Measurements from ENCODE around the gene FRA10AC1.
A peak's percentile ranks its signal among the peaks of the same experiment; 100 is the strongest.
"Not testable (repeated sequence)": the region's sequence is repeated elsewhere in the genome, so short reads cannot be mapped to it uniquely, and the experiment has no call there.

The FRA10AC1 gene

DNA sequence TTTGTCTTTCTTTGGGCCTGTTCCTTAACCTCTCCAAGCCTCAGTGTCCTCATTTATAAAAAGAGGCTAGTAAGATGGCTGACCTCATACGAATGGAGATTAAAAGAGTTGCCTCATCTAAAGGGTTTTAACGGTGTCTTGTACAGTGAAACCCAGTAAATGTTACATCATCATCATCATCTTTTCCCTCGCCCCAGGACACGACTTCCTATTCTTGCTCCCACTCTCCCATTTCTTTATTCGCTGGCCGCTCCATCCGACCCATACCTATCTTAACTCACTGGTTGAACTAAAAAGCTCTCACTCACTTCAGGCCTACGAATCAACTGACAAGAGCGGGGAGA is 554 bp downstream of the FRA10AC1 start:
- DNase-seq = no peak

DNA sequence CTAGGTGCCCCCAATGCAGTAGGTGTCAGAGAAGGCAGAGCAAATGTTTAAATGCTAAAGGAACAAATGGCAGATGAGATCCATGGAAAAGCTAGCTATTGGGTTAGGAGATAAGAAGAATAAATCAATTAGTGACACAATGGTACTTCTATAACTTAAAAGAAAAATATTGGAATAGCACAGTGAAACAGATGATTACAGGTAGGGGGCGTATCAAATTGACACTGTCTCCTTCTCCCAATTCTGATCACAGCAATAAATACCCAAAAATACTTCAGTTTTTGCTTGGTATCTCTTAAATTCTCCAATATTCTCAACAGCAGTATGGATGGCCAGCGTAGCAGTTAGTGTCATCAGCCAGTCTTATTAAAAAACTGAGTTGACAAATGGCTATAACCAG is 5.2 kb downstream of the FRA10AC1 start:
- DNase-seq = no peak

DNA sequence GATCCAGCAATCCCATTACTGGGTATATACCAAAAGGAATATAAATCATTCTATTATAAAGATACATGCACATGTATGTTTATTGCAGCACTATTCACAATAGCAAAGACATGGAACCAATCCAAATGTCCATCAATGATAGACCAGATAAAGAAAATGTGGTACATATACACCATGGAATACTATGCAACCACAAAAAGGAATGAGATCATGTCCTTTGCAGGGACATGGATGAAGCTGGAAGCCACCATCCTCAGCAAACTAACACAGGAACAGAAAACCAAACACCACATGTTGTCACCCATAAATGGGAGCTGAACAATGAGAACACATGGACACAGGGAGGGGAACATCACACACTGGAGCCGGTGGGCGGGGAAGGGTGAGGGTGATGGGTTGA is 5.8 kb downstream of the FRA10AC1 start:
- not testable (repeated sequence) for DNase-seq

DNA sequence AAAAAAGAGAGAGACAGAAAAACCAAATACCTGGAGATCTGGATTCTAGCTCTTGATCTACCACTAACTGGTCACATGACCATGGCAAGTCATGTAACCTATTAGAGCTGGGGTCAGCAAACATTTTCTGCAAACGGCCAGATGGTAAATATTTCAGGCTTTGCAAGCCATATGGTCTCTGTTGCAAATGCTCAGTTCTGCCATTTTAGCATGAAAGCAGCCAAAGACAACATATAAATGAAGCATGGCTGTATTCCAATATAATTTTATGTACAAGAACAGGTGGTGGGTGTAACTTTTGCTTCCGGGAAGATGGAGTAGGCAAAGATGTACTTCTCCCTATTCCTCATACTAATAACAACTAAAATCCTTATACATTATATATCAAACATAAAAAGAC is 6.7 kb downstream of the FRA10AC1 start:
- no peak for DNase-seq

DNA sequence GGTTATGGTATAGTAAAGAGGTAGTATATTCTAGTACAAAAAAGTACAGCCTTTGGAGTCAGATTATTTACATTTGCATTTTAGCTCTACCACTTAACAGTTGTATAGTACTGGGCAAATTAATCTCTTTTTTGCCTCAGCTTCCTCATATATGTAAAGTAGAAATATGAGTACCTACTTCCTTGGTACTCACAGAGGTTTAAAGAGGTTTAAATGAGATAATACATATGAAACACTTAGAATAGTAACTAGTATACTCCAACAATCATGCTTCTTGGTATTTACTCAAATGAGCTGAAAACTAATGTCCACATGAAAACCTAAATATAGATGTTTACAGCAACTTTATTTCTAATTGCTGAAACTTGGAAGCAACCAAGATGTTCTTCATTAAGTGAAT is 14.7 kb downstream of the FRA10AC1 start:
- no peak for DNase-seq

DNA sequence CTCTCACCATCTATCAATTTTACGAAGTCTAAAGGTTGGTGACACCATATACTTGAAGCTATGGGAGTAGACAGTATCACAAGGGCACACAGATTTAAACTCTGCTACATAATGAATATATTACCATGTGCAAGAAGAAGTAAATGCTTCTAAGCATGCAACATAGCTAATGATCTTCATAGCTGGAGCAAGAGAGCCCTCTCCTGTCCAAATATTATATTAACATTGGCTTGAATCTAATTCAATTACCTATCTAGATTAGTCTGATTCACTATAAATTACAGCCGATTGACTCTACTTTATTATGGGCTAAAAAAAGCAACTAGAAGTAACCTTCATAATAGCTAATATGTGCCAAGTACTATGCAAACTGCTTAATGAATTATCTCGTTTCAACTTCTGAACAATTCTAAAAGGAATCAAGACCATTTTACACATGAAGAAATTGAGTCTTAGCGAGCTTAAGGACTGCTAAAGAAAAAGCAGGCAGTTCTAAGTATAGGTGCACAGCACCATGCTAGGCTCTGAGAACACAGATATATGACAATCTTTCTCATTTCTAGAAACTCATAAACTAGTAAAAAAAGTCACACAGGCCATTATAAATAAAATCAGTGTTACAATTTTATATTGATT is 21.9 kb downstream of the FRA10AC1 start:
- peak; percentile 24 for DNase-seq

DNA sequence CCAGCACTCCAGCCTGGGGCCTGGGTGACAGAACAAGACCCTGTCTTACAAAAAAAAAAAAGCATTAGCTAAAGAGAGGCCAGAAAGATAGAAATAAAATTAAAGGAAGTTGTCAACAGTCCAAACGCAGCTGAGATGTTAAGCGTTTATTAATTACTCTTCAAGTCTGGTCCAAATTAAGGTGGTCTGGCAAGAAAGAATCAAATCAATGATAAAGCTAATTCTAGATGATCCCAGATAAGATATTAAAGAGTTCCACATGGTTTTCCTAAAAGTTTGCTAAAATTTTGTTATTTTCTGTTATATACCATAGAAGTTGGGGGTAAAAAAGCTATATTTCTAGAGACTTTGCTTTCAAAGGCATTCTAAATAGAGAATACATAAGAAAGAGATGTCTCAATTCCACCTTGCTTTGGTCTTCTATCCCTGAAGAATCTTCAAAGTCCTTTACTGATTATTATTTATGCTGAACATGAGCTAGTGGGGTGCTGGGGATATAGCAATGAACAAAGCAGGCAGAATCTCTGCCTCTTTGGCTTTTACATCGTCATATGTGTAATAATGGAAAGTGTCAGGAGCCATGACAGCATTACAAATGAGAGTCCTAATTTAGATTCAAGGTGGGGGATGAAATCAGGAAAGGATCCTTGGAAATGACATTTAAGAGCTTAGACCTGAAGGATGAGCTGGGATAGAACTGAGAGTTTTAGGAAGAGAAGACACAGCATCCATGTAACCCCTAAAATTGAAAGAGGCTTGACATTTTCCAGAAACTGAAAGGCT is 23.4 kb downstream of the FRA10AC1 start:
- no peak for DNase-seq

DNA sequence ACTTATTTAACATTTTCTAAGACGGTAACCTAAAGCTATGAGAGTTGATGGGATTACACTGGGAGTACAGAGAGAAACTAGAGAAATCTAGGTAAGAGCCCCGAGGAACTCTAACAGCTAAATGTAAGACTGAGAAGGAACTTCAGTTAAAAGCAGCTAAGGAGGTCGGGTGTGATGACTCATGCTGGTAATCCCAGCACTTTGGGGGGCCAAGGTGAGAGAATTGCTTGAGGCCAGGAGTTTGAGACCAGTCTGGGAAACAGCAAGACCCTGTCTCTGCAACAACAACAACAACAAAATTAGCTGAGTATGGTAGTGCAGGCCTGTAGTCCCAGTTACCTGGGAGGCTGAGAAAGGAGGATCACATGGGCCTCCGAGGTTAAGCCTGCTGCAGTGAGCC is 24.0 kb downstream of the FRA10AC1 start:
- no peak for DNase-seq

DNA sequence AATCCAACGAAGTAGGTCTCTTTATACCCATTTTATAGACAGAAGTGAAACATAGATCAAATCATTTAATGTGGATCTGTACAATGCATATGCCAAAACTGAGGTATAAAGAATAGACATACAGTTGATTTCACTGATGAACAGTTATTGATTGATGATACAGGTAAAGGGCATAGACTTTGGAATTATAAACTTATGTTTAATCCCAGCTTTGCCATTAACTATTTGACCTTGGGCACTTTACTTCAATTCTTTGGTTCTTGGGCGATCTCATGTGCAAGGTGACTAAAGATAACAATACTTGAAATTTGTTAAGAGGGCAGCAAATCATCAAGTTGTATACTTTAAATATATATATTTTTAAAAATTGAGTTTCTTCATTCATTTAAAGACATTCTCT is 28.6 kb downstream of the FRA10AC1 start:
- DNase-seq = no peak

DNA sequence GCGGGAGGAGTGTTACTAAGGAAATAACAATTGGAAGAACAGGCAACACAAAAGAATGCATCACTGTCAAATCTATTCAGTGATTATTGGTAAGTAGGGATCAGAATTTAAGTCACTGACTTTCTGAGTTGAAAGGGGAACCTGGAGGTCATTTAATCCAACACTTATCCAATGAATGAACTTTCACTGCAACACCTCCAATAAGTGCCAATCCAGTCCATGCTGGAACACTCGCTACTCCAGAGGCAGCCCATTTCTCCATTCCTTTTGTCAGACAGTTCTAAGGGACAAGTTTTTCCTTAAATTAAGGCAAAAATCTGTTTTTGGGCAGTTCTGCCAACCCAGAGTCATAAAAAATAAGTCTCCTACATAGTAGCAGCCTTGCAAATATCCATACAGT is 29.5 kb downstream of the FRA10AC1 start:
- DNase-seq = no peak

DNA sequence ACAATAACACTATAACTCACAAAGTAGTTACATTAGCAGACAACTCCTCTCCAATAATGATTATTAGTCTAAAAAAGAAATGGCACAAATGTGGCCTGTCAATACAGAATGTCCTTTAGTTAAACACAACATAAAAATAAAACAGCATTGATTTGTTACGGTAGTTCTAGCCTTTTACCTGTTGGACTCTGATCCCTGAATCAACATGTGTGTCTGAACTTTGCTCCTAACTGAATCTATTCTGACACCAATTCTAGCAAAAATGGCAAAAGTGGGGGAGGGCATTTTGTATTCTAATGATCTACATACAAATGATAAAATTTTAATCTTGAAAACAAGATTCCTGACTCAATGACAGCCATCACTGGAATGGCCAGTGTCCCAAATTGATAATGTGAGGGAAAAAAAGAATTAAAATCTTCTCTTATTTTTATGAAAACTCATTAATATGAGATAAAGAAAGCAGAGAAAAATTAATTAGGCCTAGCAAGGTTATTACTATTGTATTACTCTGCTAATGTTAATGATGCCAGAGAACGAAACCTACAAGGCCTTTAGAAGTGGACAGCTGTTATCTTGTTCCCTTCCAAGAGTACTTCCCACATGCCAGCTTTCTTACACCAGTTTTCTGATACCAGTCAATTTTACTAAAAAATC is 30.2 kb downstream of the FRA10AC1 start:
- DNase-seq = no peak

DNA sequence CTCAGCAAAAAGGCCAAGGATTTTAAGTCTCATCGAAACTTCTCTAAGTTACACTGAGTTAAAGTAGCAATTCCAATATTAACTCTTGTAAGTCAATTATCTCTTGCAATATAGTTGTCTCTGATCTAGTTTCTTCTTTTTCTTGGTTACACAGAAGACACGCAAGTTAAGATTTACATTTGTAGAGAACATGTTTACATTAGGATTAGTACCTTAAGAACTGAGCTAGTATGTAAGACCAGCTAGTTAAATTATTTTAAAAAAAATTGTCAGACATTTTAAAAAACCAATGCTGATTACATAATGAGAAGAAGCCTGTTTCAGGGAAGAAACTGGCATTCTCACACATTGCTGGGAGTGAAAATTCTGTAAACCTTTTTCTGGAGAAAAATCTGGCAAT is 31.4 kb downstream of the FRA10AC1 start:
- no peak for DNase-seq

DNA sequence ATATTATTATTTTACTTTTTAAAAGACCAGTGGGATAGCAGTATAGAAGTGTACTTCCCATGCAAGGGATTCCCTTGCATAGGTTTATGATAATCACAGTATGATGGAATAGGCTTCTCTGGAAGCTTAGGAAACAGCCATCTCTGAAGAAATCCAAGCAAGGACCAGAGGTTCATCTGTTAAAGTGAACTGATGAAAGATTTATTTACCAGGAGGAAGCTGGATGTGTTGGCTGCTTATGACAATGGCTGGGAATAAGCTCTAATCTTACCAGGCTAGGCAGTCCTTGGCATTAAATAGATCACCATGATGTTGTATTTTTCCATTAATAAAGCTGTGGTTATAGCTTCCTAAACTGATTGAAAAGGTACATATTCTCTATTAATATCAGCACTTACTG is 32.0 kb downstream of the FRA10AC1 start:
- no peak for DNase-seq

DNA sequence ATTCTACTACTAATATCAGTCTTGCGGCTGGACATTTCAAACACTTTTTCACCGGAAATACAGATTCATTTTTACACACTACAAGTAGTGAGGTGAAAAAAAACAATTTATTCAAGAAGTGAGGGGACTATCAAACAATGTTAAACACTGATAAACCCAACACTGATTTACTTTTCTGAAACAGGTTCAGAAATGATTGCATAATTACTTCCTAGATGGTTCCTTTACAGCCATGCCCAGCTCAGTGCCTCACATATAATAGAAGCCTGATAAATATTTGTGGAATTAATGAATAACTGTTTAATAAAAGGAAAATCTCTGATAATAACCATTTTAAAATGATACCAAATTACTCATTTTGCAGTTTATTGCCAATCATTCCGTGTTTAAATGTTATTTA is 34.6 kb downstream of the FRA10AC1 start:
- no peak for DNase-seq

DNA sequence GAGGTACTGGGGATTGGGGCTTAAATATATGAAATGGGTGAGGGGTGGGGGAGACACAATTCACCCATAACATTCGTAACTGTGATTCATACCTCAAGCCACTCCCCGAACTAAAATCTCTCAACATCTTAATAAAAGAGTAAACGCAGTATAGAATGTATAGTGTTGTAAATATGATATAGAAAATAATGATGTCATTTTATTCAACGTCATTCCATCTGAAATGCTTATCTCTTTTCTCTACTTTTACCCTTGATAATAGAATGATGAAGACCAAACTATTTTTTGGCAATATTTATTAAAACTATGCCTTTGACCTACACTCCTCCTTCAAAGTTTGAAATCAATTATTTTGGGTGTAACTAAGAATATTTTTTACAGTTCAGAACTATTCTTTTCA is 36.4 kb downstream of the FRA10AC1 start:
- no peak for DNase-seq

DNA sequence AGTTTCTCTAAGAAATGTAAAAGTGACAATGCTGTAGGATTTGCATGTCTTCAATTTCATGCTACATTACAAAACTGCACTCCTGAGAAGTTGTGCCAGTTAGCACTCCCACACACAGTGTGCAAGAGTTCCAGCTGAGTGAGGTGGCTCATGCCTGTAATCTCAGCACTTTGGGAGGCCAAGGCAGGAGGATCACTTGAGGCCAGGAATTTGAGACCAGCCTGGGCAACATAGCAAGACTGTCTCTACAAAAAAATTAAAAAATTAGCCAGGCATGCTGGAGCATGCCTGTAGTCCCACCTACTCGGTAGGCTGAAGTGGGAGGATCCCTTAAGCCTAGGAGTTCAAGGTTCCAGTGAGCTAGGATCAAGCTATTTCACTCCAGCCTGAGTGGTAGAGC is 44.6 kb downstream of the FRA10AC1 start:
- DNase-seq = no peak

DNA sequence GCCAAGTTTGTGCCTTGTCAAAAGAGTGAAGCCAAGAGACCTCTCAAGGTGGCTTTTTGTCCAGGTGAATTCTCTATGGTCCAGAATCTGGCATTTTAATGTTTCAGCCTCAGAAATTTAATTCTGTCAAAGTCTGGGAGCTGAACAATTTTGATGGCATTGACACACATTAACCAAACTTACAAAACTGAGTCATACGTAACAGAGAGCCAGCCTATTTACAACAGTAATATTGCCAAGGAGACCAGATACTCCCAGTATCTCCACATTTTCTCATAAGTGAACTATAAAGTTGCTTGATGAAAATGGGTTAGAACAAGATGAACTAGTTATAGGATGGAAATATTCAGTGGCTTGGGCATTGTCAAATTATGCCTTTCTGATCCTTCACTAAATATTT is 46.2 kb downstream of the FRA10AC1 start:
- DNase-seq = no peak

DNA sequence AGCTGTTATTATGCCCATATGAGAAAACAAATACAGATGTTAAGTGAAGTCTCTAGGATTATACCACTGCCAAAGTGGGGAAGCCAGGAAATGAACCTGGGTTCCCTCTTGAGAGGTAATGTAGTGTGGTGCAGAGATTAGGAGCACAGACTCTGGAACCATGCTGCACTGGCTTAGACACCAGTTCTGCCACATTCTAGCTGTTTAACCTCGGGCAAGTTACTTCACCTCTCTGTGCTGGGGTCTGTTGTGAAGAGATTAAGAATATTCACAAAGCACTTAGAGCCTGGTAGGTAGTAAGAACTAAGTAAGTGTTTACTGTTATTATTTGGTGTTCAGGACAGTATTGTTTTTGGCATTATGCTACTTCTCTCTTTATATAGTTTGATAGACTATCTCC is 48.2 kb downstream of the FRA10AC1 start:
- no peak for DNase-seq

DNA sequence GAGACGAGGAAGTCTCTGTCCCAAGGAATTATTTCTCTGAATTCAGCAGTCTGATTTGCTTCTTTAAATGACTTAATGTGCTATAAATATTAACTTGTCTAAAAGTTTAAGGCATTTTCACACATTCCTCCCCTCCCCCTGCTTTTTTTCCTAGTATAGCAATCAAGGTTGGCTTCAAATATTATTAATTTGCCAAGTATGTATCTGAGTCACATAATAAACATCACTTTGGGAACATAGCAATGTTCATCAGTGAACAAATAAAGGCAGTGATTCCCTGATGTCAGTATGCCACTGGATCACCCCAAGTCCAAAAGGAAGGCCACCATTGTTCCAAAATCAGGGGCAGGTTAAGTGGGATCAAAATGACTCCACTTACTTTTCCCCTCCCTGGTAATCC is 49.5 kb downstream of the FRA10AC1 start:
- no peak for DNase-seq

DNA sequence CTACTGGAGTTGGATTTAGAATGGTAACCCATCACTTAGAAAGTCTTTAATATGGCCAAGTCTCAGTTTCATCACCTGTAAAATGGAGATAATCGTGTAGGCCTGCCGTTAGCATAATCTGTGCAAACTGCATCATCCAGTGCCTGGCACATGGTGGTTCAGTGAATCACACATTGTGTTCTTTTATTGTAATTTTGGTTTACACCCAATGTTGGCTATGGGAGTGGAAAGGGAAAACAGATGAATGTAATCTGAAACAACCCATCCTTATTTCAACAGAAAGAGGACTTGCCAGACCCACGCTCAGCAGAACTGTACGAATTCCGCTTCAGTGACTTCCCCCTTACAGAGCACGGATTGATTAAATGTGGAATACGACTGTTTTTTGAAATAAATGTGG is 62.6 kb downstream of the FRA10AC1 start:
- no peak for DNase-seq

DNA sequence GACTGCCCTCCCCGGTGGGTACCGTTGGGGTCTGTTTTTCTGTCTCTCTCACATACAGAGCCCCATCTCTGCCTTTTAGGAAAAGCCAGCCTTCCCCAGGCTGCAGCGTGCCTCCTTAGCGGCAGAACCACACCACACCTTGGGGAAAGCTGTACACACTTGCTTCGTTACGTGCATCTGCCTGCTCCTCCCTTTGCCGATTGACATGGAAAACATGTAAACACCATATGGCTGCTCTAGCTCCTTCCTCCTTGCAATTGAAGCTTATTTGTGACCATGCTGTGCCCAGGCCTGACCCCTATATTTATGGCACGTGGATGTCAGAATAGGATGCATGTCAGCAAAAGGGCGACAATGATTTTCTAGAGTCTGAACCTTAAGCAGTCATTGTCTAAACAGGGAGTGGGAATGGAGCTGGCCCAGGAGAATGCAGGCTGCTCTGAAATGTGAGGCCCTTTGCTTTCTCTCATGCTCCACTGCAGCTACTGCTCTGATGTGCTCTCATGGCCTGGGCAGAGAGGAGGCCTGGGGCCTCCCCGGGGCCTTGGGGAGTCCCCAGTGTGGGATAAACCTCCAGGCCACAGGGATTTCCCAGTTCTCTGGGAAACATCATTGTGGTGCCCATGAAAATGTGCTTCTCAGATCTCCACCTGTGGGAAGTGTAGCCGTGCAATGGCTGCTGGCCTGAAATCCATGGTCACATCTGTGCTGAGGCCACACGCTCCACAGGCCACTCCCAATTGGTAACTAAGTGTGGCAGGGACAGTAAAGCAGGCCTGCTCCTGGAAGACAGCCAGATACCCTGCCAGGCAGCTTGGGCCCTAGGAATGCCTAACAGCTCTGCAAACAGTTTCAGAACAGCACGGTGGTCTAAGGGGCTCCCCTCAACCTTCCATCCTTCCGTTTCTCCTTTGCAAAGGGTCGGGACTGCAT is 71.5 kb downstream of the FRA10AC1 start:
- no peak for DNase-seq

DNA sequence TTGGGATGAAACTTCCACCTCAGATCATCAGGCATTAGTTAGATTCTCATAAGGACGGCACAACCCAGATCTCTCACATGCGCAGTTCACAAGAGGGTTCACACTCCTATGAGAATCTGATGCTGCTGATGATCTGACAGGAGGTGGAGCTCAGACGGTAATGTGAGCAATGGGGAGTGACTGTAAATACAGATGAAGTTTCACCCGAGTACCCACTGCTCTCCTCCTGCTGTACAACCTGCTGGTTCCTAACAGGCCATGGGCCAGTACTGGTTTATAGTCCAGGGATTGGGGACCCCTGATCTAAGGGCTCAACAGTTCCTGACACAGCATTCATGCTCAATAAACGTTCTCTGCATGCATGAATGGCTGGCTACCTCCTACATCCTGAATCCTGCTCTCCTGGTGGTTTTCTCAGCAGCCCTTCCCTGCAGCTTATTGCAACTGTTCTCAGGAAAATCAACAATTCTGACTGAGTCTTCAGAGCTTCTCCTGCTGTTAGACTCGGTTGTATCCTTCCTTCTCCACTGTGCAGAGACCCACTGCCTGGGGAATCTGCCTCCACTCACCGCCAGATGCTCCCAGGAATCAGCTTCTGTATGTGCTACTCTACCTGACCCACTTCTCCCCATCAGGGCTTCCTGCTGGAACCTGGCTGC is 72.6 kb downstream of the FRA10AC1 start:
- no peak for DNase-seq

DNA sequence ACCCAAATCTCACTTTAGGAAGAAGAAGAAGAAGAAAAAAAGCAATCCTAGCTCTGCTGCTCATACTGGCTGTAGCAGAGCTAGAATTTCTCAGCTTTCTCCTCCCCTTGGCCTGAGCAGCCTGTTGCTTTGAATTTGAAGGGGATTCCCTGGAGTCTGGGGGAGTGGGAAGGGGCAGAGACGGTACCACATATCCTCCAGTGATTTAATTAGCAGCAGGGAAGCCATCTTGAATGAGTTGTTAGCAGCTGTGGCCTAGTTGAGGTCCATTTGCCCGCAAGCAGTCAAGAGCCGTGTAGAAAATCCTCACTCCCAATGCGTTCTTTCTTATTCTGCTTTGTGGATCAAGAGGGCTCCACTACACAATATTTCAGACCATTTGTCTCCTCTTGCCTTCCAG is 73.5 kb downstream of the FRA10AC1 start:
- DNase-seq = no peak
